ENCODE data around the gene MSANTD3.

DNA sequence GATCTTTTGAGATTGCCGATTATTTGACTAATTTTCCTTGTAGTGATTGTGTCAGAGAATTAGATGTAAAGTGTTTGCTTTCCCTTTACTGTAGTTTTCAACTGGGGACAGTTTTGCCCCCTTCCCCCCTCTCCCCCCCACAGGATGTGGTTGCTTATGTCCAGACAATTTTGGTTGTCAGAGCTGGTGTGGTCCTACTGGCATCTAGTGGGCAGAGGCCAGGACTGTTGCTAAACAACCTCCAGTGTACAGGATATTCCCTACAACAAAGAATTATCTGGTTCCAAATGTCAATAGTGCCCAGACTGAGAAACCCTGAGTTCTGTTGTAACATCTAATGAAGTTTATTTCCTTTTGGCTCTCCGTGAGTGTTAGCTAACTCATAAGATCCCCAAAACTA lies 66.0 kb downstream of the MSANTD3 start:
- TF ChIP-seq POLR2A (IDR thresholded peaks at IDR 0.05) (no peak), EP300 (IDR thresholded peaks at IDR 0.05) (no peak)
- TF ChIP-seq, protein P1, sequence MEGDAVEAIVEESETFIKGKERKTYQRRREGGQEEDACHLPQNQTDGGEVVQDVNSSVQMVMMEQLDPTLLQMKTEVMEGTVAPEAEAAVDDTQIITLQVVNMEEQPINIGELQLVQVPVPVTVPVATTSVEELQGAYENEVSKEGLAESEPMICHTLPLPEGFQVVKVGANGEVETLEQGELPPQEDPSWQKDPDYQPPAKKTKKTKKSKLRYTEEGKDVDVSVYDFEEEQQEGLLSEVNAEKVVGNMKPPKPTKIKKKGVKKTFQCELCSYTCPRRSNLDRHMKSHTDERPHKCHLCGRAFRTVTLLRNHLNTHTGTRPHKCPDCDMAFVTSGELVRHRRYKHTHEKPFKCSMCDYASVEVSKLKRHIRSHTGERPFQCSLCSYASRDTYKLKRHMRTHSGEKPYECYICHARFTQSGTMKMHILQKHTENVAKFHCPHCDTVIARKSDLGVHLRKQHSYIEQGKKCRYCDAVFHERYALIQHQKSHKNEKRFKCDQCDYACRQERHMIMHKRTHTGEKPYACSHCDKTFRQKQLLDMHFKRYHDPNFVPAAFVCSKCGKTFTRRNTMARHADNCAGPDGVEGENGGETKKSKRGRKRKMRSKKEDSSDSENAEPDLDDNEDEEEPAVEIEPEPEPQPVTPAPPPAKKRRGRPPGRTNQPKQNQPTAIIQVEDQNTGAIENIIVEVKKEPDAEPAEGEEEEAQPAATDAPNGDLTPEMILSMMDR (IDR thresholded peaks at IDR 0.05): no peak

Data from ovary (tissue), 3 donors.